Renal cortical epithelial cell (primary cell): ENCODE results near the gene DCP1B. TPM values are rescaled to one million over a fixed set of nuclear protein-coding genes. Genes with fewer than 3 reads are reported as not detected.

Experiments used
- DNase-seq: peaks from one replicate; pipeline ENCODE4 v3.0.0-alpha.2; 2011; ENCODE audit warnings: low read depth
- total RNA-seq: library from RNA; depleted of rRNA; stranded (reverse); fragments of >200 nt; gene quantifications from 2 replicates; pipeline ENCODE4 v1.2.3, GENCODE V29; 2014

The DCP1B gene
- total RNA-seq, result 9.4 and 14.3 TPM in 2 replicates

GRCh38 chr12:2004113-2004929, at the start of gene DCP1B:
Gene DCP1B, minus strand, starts transcription at chr12:2004457. Its CDS starts 26 bp downstream, at chr12:2004431.
- DNase-seq, result peak; percentile 93

GRCh38 chr12:2053691-2054090, 49.4 kb upstream of the DCP1B start:
- no peak for DNase-seq

- DNase-seq, result no peak
Observed at GRCh38 chr12:2052826-2053678, 48.8 kb upstream of the DCP1B start, which contains the start of gene CACNA1C. Gene CACNA1C, plus strand, starts transcription at chr12:2052987. Its CDS starts 576 bp downstream, at chr12:2053563.

GRCh38 chr12:2051700-2052621, 47.7 kb upstream of the DCP1B start:
- DNase-seq, result no peak

GRCh38 chr12:2049604-2050540, 45.6 kb upstream of the DCP1B start:
- DNase-seq, result no peak

GRCh38 chr12:2047752-2048151, 43.5 kb upstream of the DCP1B start:
- DNase-seq, result no peak

GRCh38 chr12:2046957-2047356, 42.7 kb upstream of the DCP1B start:
- no peak for DNase-seq

- no peak for DNase-seq
Observed at GRCh38 chr12:2044165-2044564, 39.9 kb upstream of the DCP1B start.

GRCh38 chr12:2043054-2043453, 38.8 kb upstream of the DCP1B start:
- DNase-seq, result no peak

- DNase-seq, result no peak
Observed at GRCh38 chr12:2039034-2039433, 34.8 kb upstream of the DCP1B start.

GRCh38 chr12:2035431-2036055, 31.3 kb upstream of the DCP1B start:
- no peak for DNase-seq

GRCh38 chr12:2034633-2035430, 30.6 kb upstream of the DCP1B start:
- DNase-seq, result peak; percentile 32

- DNase-seq, result no peak
Observed at GRCh38 chr12:2032506-2032905, 28.2 kb upstream of the DCP1B start.

- DNase-seq, result no peak
Observed at GRCh38 chr12:2029851-2030250, 25.6 kb upstream of the DCP1B start.

GRCh38 chr12:2027351-2027750, 23.1 kb upstream of the DCP1B start:
- DNase-seq, result no peak

GRCh38 chr12:2023365-2023764, 19.1 kb upstream of the DCP1B start:
- DNase-seq, result no peak

GRCh38 chr12:2020511-2020910, 16.3 kb upstream of the DCP1B start:
- no peak for DNase-seq

- DNase-seq, result no peak
Observed at GRCh38 chr12:2019126-2019525, 14.9 kb upstream of the DCP1B start.

GRCh38 chr12:2018391-2018790, 14.1 kb upstream of the DCP1B start:
- DNase-seq, result no peak
